Right lobe of liver (tissue), 6 donors: Measurements from ENCODE around the gene HNRNPH3. TPM values are rescaled to one million over a fixed set of nuclear protein-coding genes. Genes with fewer than 3 reads are reported as not detected.

ENCODE experiments used
- ATAC-seq, 4 donors: fragments of 200-7000 bp; cut with Tn5 transposase; one replicate each; pipeline ENCODE4 v1.9.1; 2020; ENCODE audit warnings: mild to moderate bottlenecking in 4 of 4, moderate library complexity in 4 of 4
- DNase-seq, 3 donors: peaks; one replicate each; pipeline ENCODE4 v3.0.0-alpha.2; 2020
- H3K27ac ChIP-seq, 3 donors: fragments of 200-600 bp; one replicate each; pipeline ENCODE4 v1.8.0; 2022
- H3K27me3 ChIP-seq, 2 donors: fragments of 200-600 bp; one replicate each; pipeline ENCODE4 v1.8.0; 2022
- H3K36me3 ChIP-seq, 4 donors: fragments of 200-600 bp; sonication (generic) in 1 of 4; one replicate each; pipeline versions ENCODE4 v1.5.1 to v1.8.0; 2017 to 2022; ENCODE audit warnings: control low read depth in 1 of 4
- H3K4me1 ChIP-seq, 4 donors: fragments of 200-600 bp; sonication (generic) in 1 of 4; one replicate each; pipeline versions ENCODE4 v1.5.1 to v1.8.0; 2017 to 2022; ENCODE audit warnings: control low read depth in 1 of 4
- H3K4me3 ChIP-seq, 3 donors: fragments of 200-600 bp; one replicate each; pipeline ENCODE4 v1.8.0; 2022
- H3K9me3 ChIP-seq, 4 donors: fragments of 200-600 bp; sonication (generic) in 1 of 4; one replicate each; pipeline versions ENCODE4 v1.5.1 to v1.8.0; 2017 to 2022; ENCODE audit warnings: control low read depth in 1 of 4
- CTCF ChIP-seq, 4 donors: fragments of 200-600 bp in 3 of 4; fragments of 450-650 bp in 1 of 4; IDR thresholded peaks; one replicate each; pipeline versions ENCODE4 v1.5.1 to v1.8.0; 2016 to 2022; ENCODE audit warnings: antibody characterized with exemption in 4 of 4, mild to moderate bottlenecking in 2 of 4
- POLR2A ChIP-seq: fragments of 450-650 bp; IDR thresholded peaks from one replicate; pipeline ENCODE4 v1.6.1; 2017; ENCODE audit warnings: antibody characterized with exemption, mild to moderate bottlenecking
- WGBS: methylation state at CpG from one replicate; pipeline ENCODE4 v1.1.6; 2018; ENCODE audit warnings: low coverage, low lambda C conversion rate; ENCODE audit not compliant: insufficient coverage; ENCODE audit errors: missing lambda C conversion rate; 5-methylcytosine and 5-hydroxymethylcytosine counted together
- intact Hi-C, 2 donors: fragments of 100-400 bp; cut with DNase I; formaldehyde crosslinking; loops; one replicate each; pipeline versions ENCODE4 v1.11.2 to v1.14.1; 2022
- total RNA-seq, 6 experiments: library from RNA; depleted of rRNA in 2 of 6; stranded (reverse); fragments of >200 nt in 2 of 6; fragmentation: NEBNext Ultra II Directional in 3 of 6; extraction: Animal tissue kit (Norgen Biotek cat#: 25700) in 3 of 6; gene quantifications; one replicate each; pipeline versions ENCODE4 v1.1.0 to v1.2.4, GENCODE V29; 2016 to 2023
- donor health status: DM: no; HTN: yes; CAD: no.
- donor health status: DM: no; HTN: no; CAD: no.
- donor health status: DM: no; HTN: no; CAD: no.
- donor health status: DM: no; HTN: yes; CAD: no.
- donor health status: DM: no; HTN: yes; CAD: no.

The HNRNPH3 gene
- total RNA-seq, 6 experiments from 2014 or later, result 13.2 to 40.7 (median 25.3) TPM

- DNase-seq (peak; percentile 28 to 56 (median 56)), ATAC-seq (no peak)
- 17% methylated on average over 21 of the region's 29 CpGs for WGBS
- Histone ChIP-seq H3K27ac (peak overlapping the region; percentile 94 to 96 (median 94)), H3K27me3 (no peaks in the 10 kb centered on the region), H3K4me3 (peak overlapping the region; percentile 78 to 88 (median 79)), H3K36me3 (no peaks in the 10 kb centered on the region), H3K9me3 (no peaks in the 10 kb centered on the region), H3K4me1 (peaks cover 0 to 30% (median 3%) of the 10 kb centered on the region in 4 donors)
- no peak for TF ChIP-seq CTCF (IDR thresholded peaks at IDR 0.05)
- TF ChIP-seq POLR2A, result no peak
- intact Hi-C loops, result no loop called here
Observed at GRCh38 chr10:68330852-68331454, 911 bp upstream of the HNRNPH3 start.

- ATAC-seq (peak; percentile 41 to 49 (median 44)), DNase-seq (peak; percentile 81 to 83 (median 81))
- Histone ChIP-seq H3K4me3 (peak within 1 kb of the TSS; percentile 78 to 88 (median 79)), H3K4me1 (peaks cover 0 to 45% (median 10%) of the 10 kb centered on the region in 4 donors), H3K9me3 (no peaks in the 10 kb centered on the region), H3K27me3 (no peaks in the 10 kb centered on the region), H3K36me3 (peaks cover 0 to 1% (median 0%) of the 10 kb centered on the region in 4 donors), H3K27ac (peak within 1 kb of the TSS; percentile 94 to 96 (median 94))
- intact Hi-C loops, result no loop called here
- WGBS, result 0% methylated on average over 19 of the region's 51 CpGs
- peak; percentile 67 for TF ChIP-seq POLR2A
- peak; percentile 12 to 43 (median 30) for TF ChIP-seq CTCF (IDR thresholded peaks at IDR 0.05)
Observed at GRCh38 chr10:68332259-68333057, 594 bp downstream of the HNRNPH3 start, which contains the start of gene PBLD. PBLD (minus strand) TSS chr10:68332928; CDS start chr10:68306844, 26,084 bp downstream.

DNA sequence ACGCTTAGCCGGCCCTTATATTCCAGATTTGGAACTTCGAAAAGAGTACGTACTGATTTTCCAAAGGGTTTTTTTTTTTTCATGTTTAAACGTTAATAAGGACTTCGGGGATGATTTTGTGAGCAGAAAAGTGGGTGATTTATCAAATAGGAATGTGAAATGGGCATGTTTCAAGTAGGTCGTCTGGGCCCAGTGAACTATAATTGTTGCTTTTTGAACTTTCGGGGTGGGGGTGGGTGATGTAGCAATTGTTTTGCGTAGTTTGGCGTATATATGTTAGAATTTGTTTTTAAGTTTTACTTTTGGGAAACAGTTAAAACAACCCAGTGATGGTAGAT is 1.2 kb downstream of the HNRNPH3 start:
- intact Hi-C loops, result no loop called here
- H3K9me3 ChIP-seq, result no peaks in the 10 kb centered on the region
- H3K36me3 ChIP-seq, result peaks cover 0 to 7% (median 0%) of the 10 kb centered on the region in 4 donors
- H3K27me3 ChIP-seq, result no peaks in the 10 kb centered on the region
- whole genome bisulfite sequencing, result 0% methylated on average over 10 of the region's 10 CpGs
- peak overlapping the region; percentile 78 to 88 (median 79) for H3K4me3 ChIP-seq
- no peak for DNase-seq
- ATAC-seq, result no peak
- H3K4me1 ChIP-seq, result peaks cover 0 to 47% (median 11%) of the 10 kb centered on the region in 4 donors
- no peak for TF ChIP-seq CTCF (IDR thresholded peaks at IDR 0.05)
- no peak for TF ChIP-seq POLR2A
- peak overlapping the region; percentile 94 to 96 (median 94) for H3K27ac ChIP-seq

GRCh38 chr10:68333440-68334431 is 1.9 kb downstream of the HNRNPH3 start:
- intact Hi-C loops, result no loop called here
- no peaks in the 10 kb centered on the region for H3K9me3 ChIP-seq
- WGBS, result 1% methylated on average over 10 of the region's 10 CpGs
- ATAC-seq (no peak), DNase-seq (no peak)
- H3K4me3 ChIP-seq, result peak overlapping the region; percentile 78 to 88 (median 79)
- no peak for TF ChIP-seq CTCF (IDR thresholded peaks at IDR 0.05)
- TF ChIP-seq POLR2A, result no peak
- peaks cover 0 to 48% (median 13%) of the 10 kb centered on the region in 4 donors for H3K4me1 ChIP-seq
- peaks cover 2 to 14% (median 4%) of the 10 kb centered on the region in 4 donors for H3K36me3 ChIP-seq
- peak overlapping the region; percentile 94 to 96 (median 94) for H3K27ac ChIP-seq
- H3K27me3 ChIP-seq, result no peaks in the 10 kb centered on the region
